ENCODE results near the gene GNAZ. TPM values are rescaled to one million over a fixed set of nuclear protein-coding genes. Genes with fewer than 3 reads are reported as not detected.

The GNAZ gene
- total RNA-seq, 1 donor from 2014 or later: 2.9 TPM

DNA sequence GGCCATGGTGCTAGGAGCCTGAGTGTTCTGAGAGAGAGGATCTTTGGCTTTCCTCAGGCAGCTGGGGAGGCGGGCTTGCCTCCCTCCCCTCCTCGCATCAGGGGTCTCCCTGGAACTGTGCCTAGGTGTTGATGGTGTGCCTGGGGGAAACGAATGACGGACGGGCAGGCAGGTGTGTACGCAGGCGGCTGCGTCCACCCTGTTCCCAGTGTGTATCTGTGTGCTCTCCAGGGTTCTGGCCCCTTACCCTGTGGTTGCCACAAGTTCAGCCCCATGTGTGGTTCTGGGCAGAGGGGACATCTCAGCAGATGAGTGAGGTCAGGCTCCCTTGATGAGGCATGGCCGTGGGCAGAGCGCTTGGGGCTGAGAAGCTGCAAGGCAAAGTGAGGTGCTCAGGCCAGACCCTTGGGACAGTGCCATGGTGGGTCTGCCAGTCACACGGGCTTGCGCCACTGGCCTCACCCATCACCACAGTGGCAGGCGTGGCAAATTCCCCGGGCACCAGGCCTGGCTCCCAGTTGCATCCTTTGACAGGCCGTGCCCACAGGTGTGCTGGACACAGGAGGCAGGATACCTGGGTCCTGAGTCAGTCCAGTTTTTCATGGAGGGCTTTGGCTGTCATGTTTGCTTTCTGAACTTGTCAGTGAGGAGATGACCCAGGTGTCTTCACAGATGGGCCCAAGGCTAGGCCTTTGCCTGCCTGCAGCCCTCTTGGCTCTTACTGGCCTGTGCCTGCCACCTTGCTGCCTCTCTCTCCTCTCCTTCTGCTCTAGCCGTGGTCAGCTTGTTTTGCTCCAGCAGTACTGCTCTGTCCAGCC lies 27.3 kb downstream of the GNAZ start:
- TF ChIP-seq CTCF (IDR thresholded peaks at IDR 0.05; ENCODE audit: borderline replicate concordance): no peak
- no peak for DNase-seq
- Histone ChIP-seq H3K27ac (replicated peaks) (peak overlapping the region; percentile 84), H3K4me3 (no peak overlapping the region), H3K27me3 (ENCODE audit: low read depth) (no peaks in the 10 kb centered on the region), H3K4me1 (peaks cover 24% of the 10 kb centered on the region), H3K36me3 (no peaks in the 10 kb centered on the region), H3K9me3 (replicated peaks) (no peaks in the 10 kb centered on the region)
- intact Hi-C loops (cut with micrococcal nuclease): no loop called here

DNA sequence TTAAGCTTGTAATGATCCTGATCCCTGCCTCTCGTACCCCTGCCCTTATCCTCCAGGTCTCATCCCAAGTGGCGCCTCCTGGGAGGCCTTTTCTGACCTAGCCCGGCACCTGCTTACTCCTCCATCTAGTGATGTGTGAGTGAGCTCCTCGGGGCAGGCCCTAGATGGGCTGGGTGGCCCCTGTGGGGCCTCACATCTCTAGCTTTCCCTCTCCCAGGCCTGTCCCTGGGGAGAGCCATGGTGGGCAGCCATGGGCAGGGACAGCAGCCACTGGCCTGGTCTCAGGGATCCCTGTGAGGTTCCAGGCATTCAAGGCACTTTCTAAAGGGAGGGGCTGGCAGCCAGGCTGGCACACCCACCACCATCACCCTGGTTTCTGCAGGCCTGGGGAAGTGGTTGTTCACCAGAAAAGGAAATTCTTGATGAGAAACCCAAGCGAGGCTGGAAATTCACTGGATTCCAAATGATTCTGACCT lies 27.9 kb downstream of the GNAZ start:
- Histone ChIP-seq H3K9me3 (replicated peaks) (no peaks in the 10 kb centered on the region), H3K27ac (replicated peaks) (peak overlapping the region; percentile 84), H3K27me3 (ENCODE audit: low read depth) (no peaks in the 10 kb centered on the region), H3K36me3 (no peaks in the 10 kb centered on the region), H3K4me1 (peaks cover 24% of the 10 kb centered on the region), H3K4me3 (no peak overlapping the region)
- intact Hi-C loops (cut with micrococcal nuclease): no loop called here
- no peak for TF ChIP-seq CTCF (IDR thresholded peaks at IDR 0.05; ENCODE audit: borderline replicate concordance)
- DNase-seq: no peak

DNA sequence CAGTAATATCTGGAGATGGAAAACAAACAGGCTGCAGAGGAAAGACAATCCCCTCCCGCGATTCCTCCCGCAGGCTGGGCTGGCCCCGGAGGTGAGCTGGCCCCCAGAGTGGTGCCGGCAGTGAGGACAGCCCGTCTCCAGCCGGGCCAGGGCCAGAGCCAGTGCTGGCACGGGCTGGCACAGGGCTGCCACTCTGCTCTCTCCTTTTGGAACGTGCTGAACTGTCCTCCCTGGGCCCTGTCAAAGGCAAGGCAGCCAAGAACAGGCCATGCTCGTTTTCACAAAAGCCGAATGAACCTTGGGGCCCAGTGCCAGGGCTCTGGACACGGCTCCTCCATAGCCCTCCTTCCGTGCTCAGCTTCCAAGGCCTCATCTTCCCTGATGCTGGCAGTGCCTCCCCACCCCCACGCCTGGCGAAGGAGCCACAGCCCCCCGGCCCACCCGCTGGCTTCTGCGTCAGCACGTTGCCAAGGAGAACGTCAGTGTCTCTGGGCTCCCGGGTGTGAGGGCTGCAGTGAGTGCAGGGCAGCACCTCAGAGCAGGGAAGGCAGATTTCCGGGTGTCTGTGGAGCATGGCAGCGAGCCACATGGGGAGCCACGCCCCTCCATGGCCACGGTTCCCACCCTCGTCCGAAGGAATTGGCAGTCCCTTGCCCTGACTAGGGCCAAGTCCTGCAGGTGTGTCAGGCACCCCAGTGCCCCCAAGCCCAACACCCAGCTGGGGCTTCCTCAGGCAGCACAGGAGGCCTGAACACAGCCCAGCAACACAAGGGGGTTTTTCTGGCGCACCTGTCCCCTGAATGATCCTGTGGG lies 28.6 kb downstream of the GNAZ start:
- H3K27me3 ChIP-seq (ENCODE audit: low read depth): no peaks in the 10 kb centered on the region
- H3K27ac ChIP-seq (replicated peaks): peak overlapping the region; percentile 84
- H3K4me1 ChIP-seq: peaks cover 24% of the 10 kb centered on the region
- no peak for TF ChIP-seq CTCF (IDR thresholded peaks at IDR 0.05; ENCODE audit: borderline replicate concordance)
- no peaks in the 10 kb centered on the region for H3K36me3 ChIP-seq
- intact Hi-C loops (cut with micrococcal nuclease): no loop called here
- no peak overlapping the region for H3K4me3 ChIP-seq
- DNase-seq: peak; percentile 70
- H3K9me3 ChIP-seq (replicated peaks): no peaks in the 10 kb centered on the region

DNA sequence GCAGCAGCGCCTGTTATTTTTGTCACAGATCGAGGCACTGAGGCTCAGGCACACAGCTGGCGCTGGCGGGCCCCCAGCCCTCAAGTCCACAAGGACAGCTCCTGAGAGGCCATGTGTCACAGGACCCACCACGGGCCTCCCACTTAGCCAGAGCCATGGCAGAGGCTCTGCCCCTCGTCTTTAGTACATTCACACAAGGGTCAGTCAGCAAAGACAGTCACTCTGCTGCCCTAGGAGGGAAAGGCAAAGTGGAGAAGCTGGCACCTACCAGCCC lies 29.1 kb downstream of the GNAZ start:
- TF ChIP-seq CTCF (IDR thresholded peaks at IDR 0.05; ENCODE audit: borderline replicate concordance): no peak

DNA sequence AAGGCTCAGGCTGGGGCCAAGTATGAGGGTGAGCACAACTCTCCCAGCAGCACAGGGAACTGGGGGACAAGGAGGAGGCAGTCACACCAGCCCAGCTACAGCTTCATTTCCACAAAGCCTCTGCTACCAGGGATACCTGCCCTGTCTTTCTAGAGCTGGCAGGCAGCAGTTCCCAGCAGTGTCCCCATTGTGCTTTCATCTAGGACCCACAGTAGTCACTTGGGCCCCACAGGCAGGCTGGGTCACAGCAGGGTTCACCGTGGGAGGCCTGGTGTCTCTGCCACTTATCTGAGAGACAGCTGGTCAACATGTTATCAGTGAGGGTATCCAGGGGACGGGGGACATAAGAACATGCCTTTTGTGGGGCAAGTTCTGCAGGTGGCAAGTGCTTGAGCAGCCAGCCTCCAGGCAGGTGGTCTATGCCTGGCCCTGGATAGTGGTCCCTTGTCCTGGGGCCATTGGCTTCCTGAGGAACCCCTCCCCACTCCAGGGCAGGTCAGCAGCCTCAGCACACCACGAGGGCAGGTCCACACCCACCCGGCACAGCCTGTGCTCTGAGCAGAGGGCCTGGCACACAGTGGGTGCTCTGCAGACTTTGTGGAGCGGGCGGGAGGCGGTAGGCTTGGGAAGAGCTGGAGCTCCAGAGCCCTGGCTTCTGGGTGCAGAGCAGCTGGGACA lies 29.9 kb downstream of the GNAZ start:
- Histone ChIP-seq H3K27ac (replicated peaks) (no peak overlapping the region), H3K9me3 (replicated peaks) (no peaks in the 10 kb centered on the region), H3K4me1 (peaks cover 24% of the 10 kb centered on the region), H3K4me3 (no peak overlapping the region), H3K36me3 (no peaks in the 10 kb centered on the region), H3K27me3 (ENCODE audit: low read depth) (no peaks in the 10 kb centered on the region)
- DNase-seq: no peak
- intact Hi-C loops (cut with micrococcal nuclease): no loop called here
- no peak for TF ChIP-seq CTCF (IDR thresholded peaks at IDR 0.05; ENCODE audit: borderline replicate concordance)

More for the DNA sequence above, 29.1 kb downstream of the GNAZ start:
- peak overlapping the region; percentile 84 for H3K27ac ChIP-seq (replicated peaks)
- no peak for DNase-seq
- no peaks in the 10 kb centered on the region for H3K27me3 ChIP-seq (ENCODE audit: low read depth)
- peaks cover 24% of the 10 kb centered on the region for H3K4me1 ChIP-seq
- no peaks in the 10 kb centered on the region for H3K36me3 ChIP-seq
- no peaks in the 10 kb centered on the region for H3K9me3 ChIP-seq (replicated peaks)
- H3K4me3 ChIP-seq: no peak overlapping the region
- intact Hi-C loops (cut with micrococcal nuclease): no loop called here
